ENCODE results near the gene MAGI1.

Gene MAGI1

GRCh38 chr3:65560901-65561300 lies 477.8 kb downstream of the MAGI1 start:
- ChIA-PET POLR2A (no interaction called here), CTCF (interaction anchor here (0.6 kb wide), 1 partner anchor 9 kb away, joined by 4 read pairs; no protein-coding TSS in a partner anchor)
- TF ChIP-seq CTBP1 (IDR thresholded peaks at IDR 0.05; ENCODE audit: borderline replicate concordance) (no peak), FOXK2 (IDR thresholded peaks at IDR 0.05) (no peak), PKNOX1 (IDR thresholded peaks at IDR 0.05) (no peak), LEF1 (IDR thresholded peaks at IDR 0.05; ENCODE audit: borderline replicate concordance) (no peak), ARNT (IDR thresholded peaks at IDR 0.05) (no peak), TARDBP (IDR thresholded peaks at IDR 0.05) (no peak), L3MBTL2 (conservative IDR thresholded peaks at IDR 0.05) (no peak), FOXA1 (IDR thresholded peaks at IDR 0.05) (no peak), SP1 (IDR thresholded peaks at IDR 0.05) (no peak), ELF4 (IDR thresholded peaks at IDR 0.05) (no peak), ZNF384 (IDR thresholded peaks at IDR 0.05) (no peak), NFRKB (IDR thresholded peaks at IDR 0.05) (no peak), SUZ12 (IDR thresholded peaks at IDR 0.05) (no peak), BHLHE40 (IDR thresholded peaks at IDR 0.05; ENCODE audit: borderline replicate concordance) (no peak), HDGF (IDR thresholded peaks at IDR 0.05; ENCODE audit: borderline replicate concordance) (no peak), FOXM1 (IDR thresholded peaks at IDR 0.05; ENCODE audit: borderline replicate concordance) (no peak)
- no peak for DNase-seq (ENCODE audit: extremely low spot score)

- ChIA-PET POLR2A (no interaction called here), CTCF (no interaction called here)
- TF ChIP-seq ARNT (IDR thresholded peaks at IDR 0.05) (no peak), LEF1 (IDR thresholded peaks at IDR 0.05; ENCODE audit: borderline replicate concordance) (no peak), FOXM1 (IDR thresholded peaks at IDR 0.05; ENCODE audit: borderline replicate concordance) (no peak), NFRKB (IDR thresholded peaks at IDR 0.05) (no peak), PKNOX1 (IDR thresholded peaks at IDR 0.05) (no peak), ELF4 (IDR thresholded peaks at IDR 0.05) (no peak), FOXA1 (IDR thresholded peaks at IDR 0.05) (no peak), L3MBTL2 (conservative IDR thresholded peaks at IDR 0.05) (no peak)
- DNase-seq (ENCODE audit: extremely low spot score) = no peak
Measured at GRCh38 chr3:65560133-65560532, 478.6 kb downstream of the MAGI1 start.

- no peak for TF ChIP-seq NFRKB (IDR thresholded peaks at IDR 0.05)
- POLR2A ChIA-PET = no interaction called here
- DNase-seq (ENCODE audit: extremely low spot score) = no peak
- CTCF ChIA-PET = interaction anchor here (1.3 kb wide), 1 partner anchor 10 kb away, joined by 5 read pairs; no protein-coding TSS in a partner anchor
Measured at GRCh38 chr3:65559643-65560042, 479.1 kb downstream of the MAGI1 start.

GRCh38 chr3:65558826-65559225 lies 479.9 kb downstream of the MAGI1 start:
- POLR2A ChIA-PET = no interaction called here
- TF ChIP-seq FOXA1 (IDR thresholded peaks at IDR 0.05) (no peak), LEF1 (IDR thresholded peaks at IDR 0.05; ENCODE audit: borderline replicate concordance) (no peak), L3MBTL2 (conservative IDR thresholded peaks at IDR 0.05) (no peak), FOXK2 (IDR thresholded peaks at IDR 0.05) (no peak), SP1 (IDR thresholded peaks at IDR 0.05) (no peak), BHLHE40 (IDR thresholded peaks at IDR 0.05; ENCODE audit: borderline replicate concordance) (no peak), CTBP1 (IDR thresholded peaks at IDR 0.05; ENCODE audit: borderline replicate concordance) (no peak), PKNOX1 (IDR thresholded peaks at IDR 0.05) (no peak), HDGF (IDR thresholded peaks at IDR 0.05; ENCODE audit: borderline replicate concordance) (no peak), FOXM1 (IDR thresholded peaks at IDR 0.05; ENCODE audit: borderline replicate concordance) (no peak), ARNT (IDR thresholded peaks at IDR 0.05) (no peak), SUZ12 (IDR thresholded peaks at IDR 0.05) (no peak), TARDBP (IDR thresholded peaks at IDR 0.05) (no peak), ZNF384 (IDR thresholded peaks at IDR 0.05) (no peak), NFRKB (IDR thresholded peaks at IDR 0.05) (no peak), ELF4 (IDR thresholded peaks at IDR 0.05) (no peak)
- no peak for DNase-seq (ENCODE audit: extremely low spot score)
- CTCF ChIA-PET = interaction anchor here (1.3 kb wide), 1 partner anchor 11 kb away, joined by 5 read pairs; no protein-coding TSS in a partner anchor

- CTCF ChIA-PET = interaction anchor here (1.3 kb wide), 1 partner anchor 12 kb away, joined by 5 read pairs; no protein-coding TSS in a partner anchor
- DNase-seq (ENCODE audit: extremely low spot score) = no peak
- TF ChIP-seq FOXK2 (IDR thresholded peaks at IDR 0.05) = no peak
- TF ChIP-seq SUZ12 (IDR thresholded peaks at IDR 0.05) = no peak
- TF ChIP-seq SP1 (IDR thresholded peaks at IDR 0.05) = no peak
- TF ChIP-seq CTBP1 (IDR thresholded peaks at IDR 0.05; ENCODE audit: borderline replicate concordance) = no peak
- TF ChIP-seq PKNOX1 (IDR thresholded peaks at IDR 0.05) = no peak
- no peak for TF ChIP-seq FOXA1 (IDR thresholded peaks at IDR 0.05)
- TF ChIP-seq ARNT (IDR thresholded peaks at IDR 0.05) = no peak
- no peak for TF ChIP-seq NFRKB (IDR thresholded peaks at IDR 0.05)
- TF ChIP-seq HDGF (IDR thresholded peaks at IDR 0.05; ENCODE audit: borderline replicate concordance) = no peak
- TF ChIP-seq TARDBP (IDR thresholded peaks at IDR 0.05) = no peak
- TF ChIP-seq BHLHE40 (IDR thresholded peaks at IDR 0.05; ENCODE audit: borderline replicate concordance) = no peak
- no peak for TF ChIP-seq LEF1 (IDR thresholded peaks at IDR 0.05; ENCODE audit: borderline replicate concordance)
- TF ChIP-seq ZNF384 (IDR thresholded peaks at IDR 0.05) = no peak
- no peak for TF ChIP-seq ELF4 (IDR thresholded peaks at IDR 0.05)
- POLR2A ChIA-PET = no interaction called here
Measured at GRCh38 chr3:65557899-65558564, 480.7 kb downstream of the MAGI1 start.

Measured in HEK293T (cell line).